ENCODE data around the gene DNAAF1.

- TF ChIP-seq POLR2A (IDR thresholded peaks at IDR 0.05; ENCODE audit: low read depth, low read length) (no peak), POLR2AphosphoS5 (IDR thresholded peaks at IDR 0.05; ENCODE audit: low read depth, low read length) (no peak)
Measured at GRCh38 chr16:84225571-84225970, 80.5 kb downstream of the DNAAF1 start.

All from GM12892 (cell line).